Esophagus muscularis mucosa (tissue), 4 donors: ENCODE data around the gene SLC27A2.

Experiments
- CTCF ChIP-seq, 3 experiments: fragments of 200-600 bp in 2 of 3; fragments of 450-650 bp in 1 of 3; sonication (generic) in 2 of 3; IDR thresholded peaks; one replicate each; pipeline ENCODE4 v1.5.1; 2017 to 2019; ENCODE audit warnings: antibody characterized with exemption in 3 of 3, mild to moderate bottlenecking in 2 of 3, moderate library complexity in 1 of 3
- EP300 ChIP-seq: sonication (generic); formaldehyde crosslinking; IDR thresholded peaks from one replicate; pipeline ENCODE4 v1.6.1; 2017; ENCODE audit warnings: antibody characterized with exemption
- POLR2A ChIP-seq: fragments of 450-650 bp; IDR thresholded peaks from one replicate; pipeline ENCODE4 v1.6.1; 2017; ENCODE audit warnings: antibody characterized with exemption, moderate library complexity, mild to moderate bottlenecking, low read depth
- POLR2AphosphoS5 ChIP-seq, 2 donors: sonication (generic); formaldehyde crosslinking; IDR thresholded peaks; one replicate each; pipeline ENCODE4 v1.6.1; 2017; ENCODE audit warnings: antibody characterized with exemption in 2 of 2

GRCh38 chr15:50265620-50266019 is 83.6 kb downstream of the SLC27A2 start, which contains the start of gene HDC:
- no peak for TF ChIP-seq CTCF (IDR thresholded peaks at IDR 0.05)
- TF ChIP-seq EP300, result no peak
- TF ChIP-seq POLR2AphosphoS5 (IDR thresholded peaks at IDR 0.05), result no peak
- no peak for TF ChIP-seq POLR2A
